Head of caudate nucleus (tissue), 42 donors: Measurements from ENCODE around the gene RAB6B.
"Not testable (repeated sequence)": the region's sequence is repeated elsewhere in the genome, so short reads cannot be mapped to it uniquely, and the experiment has no call there.

Experiments
- DNase-seq, 42 donors: peaks; one replicate each; pipeline versions ENCODE4 v3.0.0 to v3.0.0-alpha.2; 2020 to 2021; ENCODE audit warnings: mixed read lengths in 7 of 42
- intact Hi-C: fragments of 100-400 bp; cut with DNase I; formaldehyde crosslinking; loops from one replicate; pipeline ENCODE4 v1.15.0; 2022

Gene RAB6B

DNA sequence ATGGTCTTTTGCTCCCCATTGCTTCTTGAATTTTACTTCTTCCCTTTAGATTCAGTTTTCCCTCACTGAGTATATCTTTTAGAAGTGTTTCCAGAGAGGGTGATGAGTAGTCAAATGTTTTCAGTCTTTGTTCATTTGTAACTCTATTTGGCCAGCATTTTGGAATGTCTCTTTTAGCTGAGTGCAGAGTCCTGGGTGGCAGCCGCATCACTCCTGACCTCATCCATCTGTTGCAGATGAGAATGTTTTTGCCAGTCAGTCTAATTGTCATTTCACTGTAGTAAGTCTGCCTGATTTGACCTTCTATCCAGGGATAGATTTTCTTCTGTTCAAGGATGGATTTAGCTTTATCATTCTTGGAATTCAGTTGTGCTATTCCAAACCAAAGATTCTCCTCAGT is 82.8 kb downstream of the RAB6B start:
- intact Hi-C loops, result no loop called here
- DNase-seq, result peak in 1 of 42 donors; percentile 4

DNA sequence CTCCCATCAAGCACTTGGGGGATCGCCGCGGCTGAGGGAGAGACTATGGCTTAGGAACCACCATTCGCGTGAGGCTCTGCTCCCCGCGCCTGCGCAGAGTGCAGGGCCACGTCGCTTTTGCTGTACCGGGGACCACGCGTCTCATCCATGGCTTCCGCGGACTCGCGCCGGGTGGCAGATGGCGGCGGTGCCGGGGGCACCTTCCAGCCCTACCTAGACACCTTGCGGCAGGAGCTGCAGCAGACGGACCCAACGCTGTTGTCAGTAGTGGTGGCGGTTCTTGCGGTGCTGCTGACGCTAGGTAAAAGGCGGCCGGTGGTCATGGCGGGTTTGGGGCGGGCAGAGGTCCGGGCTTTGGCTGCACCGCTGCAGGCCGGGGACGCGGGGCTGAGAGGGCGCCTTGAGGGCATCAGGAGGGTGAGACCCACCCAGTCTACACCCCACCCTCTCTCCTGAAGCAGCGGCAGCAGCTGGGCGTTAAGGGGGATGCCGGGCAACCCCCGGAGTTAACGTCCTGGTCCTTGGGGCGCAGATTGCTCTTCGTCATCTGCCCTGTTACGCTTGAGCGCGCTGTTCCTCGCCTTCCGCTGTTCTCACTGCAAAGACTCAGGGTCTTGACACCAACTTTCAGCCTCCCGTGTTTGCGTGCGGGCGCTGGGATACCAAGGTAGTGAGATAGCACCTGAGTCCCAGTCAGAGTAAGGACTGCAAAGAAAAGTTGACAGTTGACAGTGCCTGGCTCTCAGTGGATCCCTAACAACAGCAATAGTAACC is 89.8 kb downstream of the RAB6B start, which contains the start of gene SRPRB:
Gene SRPRB, plus strand, starts transcription at position 114 of the 774 bp plus-strand sequence. Its CDS starts 34 bp downstream, at position 148.
- DNase-seq, result peak; percentile 94 to 99 (median 97)
- intact Hi-C loops, result no loop called here

DNA sequence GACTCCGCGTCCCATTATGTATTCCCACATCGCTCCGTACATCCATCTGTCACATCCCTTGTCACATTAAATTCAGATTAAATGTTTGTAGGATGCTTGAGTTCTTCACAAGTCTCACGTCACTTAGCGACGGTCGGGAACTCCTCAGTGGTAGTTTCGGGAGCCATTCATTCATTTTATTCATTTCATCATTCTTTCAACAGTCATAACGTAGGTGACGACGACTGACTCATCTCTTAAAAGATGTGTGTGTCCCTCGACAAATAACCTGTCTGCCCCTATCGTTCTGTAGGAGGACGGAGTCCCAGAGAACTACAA is 90.3 kb downstream of the RAB6B start:
- intact Hi-C loops, result no loop called here
- DNase-seq, result no peak

- DNase-seq, result no peak
- intact Hi-C loops, result no loop called here
These were observed 90.8 kb downstream of the RAB6B start for GRCh38 chr3:133804896-133805295.

DNA sequence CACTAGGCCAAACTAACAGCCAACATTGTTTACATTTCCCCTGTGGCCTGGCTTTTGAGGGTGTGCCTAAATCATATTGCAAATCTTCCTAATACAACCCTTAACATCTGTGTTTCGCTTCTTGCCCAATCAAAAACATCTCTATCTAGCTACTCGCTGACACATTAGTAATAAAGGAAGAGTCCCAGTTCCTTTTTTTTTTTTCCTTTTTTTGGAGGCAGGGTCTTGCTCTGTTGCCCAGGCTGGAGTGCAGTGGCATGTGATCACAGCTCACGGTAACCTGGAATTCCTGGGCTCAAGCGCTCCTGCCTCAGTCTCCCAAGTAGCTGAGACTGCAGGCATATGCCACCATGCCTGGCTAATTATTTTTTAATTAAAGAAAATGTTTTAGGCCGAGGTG is 92.2 kb downstream of the RAB6B start:
- DNase-seq, result no peak
- intact Hi-C loops, result no loop called here

GRCh38 chr3:133799794-133800585 is 95.7 kb downstream of the RAB6B start:
- no peak for DNase-seq
- intact Hi-C loops, result no loop called here

DNA sequence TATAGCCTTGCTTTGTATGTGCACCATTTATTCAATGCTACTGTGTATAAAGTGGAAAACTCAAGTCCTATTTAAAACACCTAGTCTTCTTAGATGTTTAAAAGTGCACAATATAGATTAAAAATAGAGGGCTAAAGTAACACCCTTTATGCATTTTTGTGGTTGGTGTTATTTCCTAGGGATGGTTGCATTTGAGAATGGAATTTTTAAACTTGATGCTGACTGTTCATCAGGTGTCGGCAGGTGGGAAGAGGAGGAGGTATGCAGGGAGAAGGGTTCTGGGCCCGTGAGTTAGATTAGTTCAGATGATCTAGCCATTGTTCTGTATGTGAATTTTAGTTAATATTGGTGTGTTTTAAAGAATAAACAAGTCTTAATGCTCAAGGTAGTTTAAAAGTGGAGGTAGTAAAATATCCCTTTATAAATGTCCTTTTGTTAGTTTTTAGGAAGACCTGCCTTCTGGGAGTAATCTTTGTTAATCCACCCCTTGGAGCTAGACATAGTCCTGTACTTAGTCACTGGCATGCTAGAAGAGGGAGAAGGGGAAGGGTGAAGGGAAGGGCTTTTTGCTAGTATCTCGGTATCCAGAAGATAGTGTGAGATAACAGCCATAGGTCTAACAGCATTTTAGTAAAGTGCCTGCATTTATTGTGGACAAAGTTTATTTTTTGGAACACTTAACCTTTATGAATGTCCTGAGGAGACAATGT is 98.1 kb downstream of the RAB6B start:
- intact Hi-C loops, result no loop called here
- DNase-seq, result no peak

GRCh38 chr3:133792171-133792763 is 103.4 kb downstream of the RAB6B start:
- intact Hi-C loops, result no loop called here
- DNase-seq, result no peak

- intact Hi-C loops, result no loop called here
- no peak for DNase-seq
These were observed 107.7 kb downstream of the RAB6B start for GRCh38 chr3:133788024-133788423.

DNA sequence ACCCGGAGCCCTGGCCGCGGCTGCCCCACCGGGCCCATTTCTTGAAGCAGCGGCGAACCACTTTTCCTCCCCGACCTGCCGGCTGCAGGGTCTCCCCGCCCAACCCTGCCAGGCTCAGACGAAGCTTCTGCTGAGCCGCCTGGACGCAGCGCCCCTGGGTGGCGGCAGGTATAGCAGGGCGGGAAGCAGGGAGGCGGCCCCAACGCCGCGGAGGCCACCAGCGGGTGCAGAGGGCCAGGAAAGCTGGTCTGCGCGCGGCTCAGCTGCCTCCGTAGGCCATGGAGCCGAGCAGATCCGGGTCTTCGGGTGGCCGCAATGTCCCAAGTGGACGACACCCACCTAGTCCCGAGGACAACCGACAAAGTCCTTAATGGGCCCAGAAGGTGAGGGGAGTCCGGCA is 111.9 kb downstream of the RAB6B start:
- peak in 1 of 42 donors; percentile 21 for DNase-seq
- intact Hi-C loops, result no loop called here

- no peak for DNase-seq
- intact Hi-C loops, result no loop called here
These were observed 113.2 kb downstream of the RAB6B start for GRCh38 chr3:133782454-133782853.

GRCh38 chr3:133781570-133781969 is 114.1 kb downstream of the RAB6B start:
- intact Hi-C loops, result no loop called here
- no peak for DNase-seq

DNA sequence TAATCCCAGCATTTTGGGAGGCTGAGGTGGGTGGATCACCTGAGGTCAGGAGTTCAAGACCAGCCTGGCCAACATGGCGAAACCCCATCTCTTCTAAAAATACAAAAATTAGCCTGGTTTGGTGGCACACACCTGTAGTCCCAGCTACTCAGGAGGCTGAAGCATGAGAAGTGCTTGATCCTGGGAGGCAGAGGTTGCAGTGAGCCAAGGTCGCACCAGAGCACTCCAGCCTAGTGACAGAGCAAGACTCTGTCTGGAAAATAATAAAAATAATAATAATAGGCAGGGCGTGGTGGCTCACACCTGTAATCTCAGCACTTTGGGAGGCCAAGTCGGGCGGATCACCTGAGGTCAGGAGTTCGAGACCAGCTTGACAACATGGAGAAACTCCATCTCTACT is 114.9 kb downstream of the RAB6B start:
- intact Hi-C loops, DNase-seq: not testable (repeated sequence)

DNA sequence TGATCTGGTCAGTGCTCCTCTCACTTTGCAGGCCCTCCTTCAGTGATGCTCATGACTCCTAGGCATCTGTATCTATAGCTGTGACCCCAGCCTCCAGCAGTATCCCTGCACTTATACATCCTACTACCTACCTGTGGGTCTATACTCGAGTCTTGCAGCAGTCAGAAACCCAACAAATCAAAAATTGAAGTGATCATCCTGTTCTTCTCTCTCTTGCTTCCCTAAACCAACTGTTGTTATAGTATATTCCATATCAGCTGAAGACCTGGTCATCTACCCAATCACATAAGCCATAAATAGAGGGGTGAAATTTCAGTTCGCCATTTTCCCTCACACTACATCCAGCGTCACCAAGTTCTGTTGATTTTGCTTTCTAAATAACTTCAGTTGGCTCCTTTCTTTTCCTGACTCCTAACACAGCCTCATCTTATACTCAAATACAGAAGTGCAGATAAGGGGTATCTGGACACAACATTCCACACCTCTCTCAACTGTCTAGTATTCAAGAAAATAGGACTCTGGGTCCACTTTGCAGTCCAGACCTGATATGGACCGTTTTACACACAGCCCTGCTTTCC is 116.0 kb downstream of the RAB6B start:
- intact Hi-C loops, result no loop called here
- DNase-seq, result no peak

GRCh38 chr3:133777807-133778568 is 117.7 kb downstream of the RAB6B start:
- intact Hi-C loops, result no loop called here
- DNase-seq, result no peak

- DNase-seq, result no peak
- intact Hi-C loops, result no loop called here
These were observed 118.8 kb downstream of the RAB6B start for GRCh38 chr3:133776794-133777438.

- intact Hi-C loops, result no loop called here
- no peak for DNase-seq
These were observed 119.8 kb downstream of the RAB6B start for GRCh38 chr3:133775835-133776234.

GRCh38 chr3:133775309-133775708 is 120.4 kb downstream of the RAB6B start:
- no peak for DNase-seq
- intact Hi-C loops, result no loop called here
